Right lobe of liver (tissue), 4 donors: ENCODE measurements around the gene LILRA5.

Source experiments
- CTCF ChIP-seq, 4 donors: fragments of 200-600 bp in 3 of 4; fragments of 450-650 bp in 1 of 4; IDR thresholded peaks; one replicate each; pipeline versions ENCODE4 v1.5.1 to v1.8.0; 2016 to 2022; ENCODE audit warnings: antibody characterized with exemption in 4 of 4, mild to moderate bottlenecking in 2 of 4
- POLR2A ChIP-seq: fragments of 450-650 bp; IDR thresholded peaks from one replicate; pipeline ENCODE4 v1.6.1; 2017; ENCODE audit warnings: antibody characterized with exemption, mild to moderate bottlenecking
- donor health status: DM: no; HTN: no; CAD: no.
- donor health status: DM: no; HTN: no; CAD: no.
- donor health status: DM: no; HTN: yes; CAD: no.

- TF ChIP-seq CTCF (IDR thresholded peaks at IDR 0.05) (no peak), POLR2A (no peak)
These were observed 12.7 kb upstream of the LILRA5 start for GRCh38 chr19:54325631-54326030.
